Activated CD8-positive, alpha-beta memory T cell treated with anti-CD3 and anti-CD28 coated beads, Interleukin-2, amount 10 ng/mL, durations not matched to agents 7 days and 5 days (primary cell): ENCODE results near the gene RORB. TPM values are rescaled to one million over a fixed set of nuclear protein-coding genes. Genes with fewer than 3 reads are reported as not detected.

Experiments
- ATAC-seq: fragments of 150-1000 bp; cut with Tn5 transposase; one replicate; pipeline ENCODE4 v1.10.0; 2021; ENCODE audit warnings: moderate library complexity
- CTCF ChIA-PET: fragments of 350-600 bp; sonication (Branson Sonifier 250); formaldehyde crosslinking; loops from one replicate; lab custom pipeline; 2021; ENCODE audit warnings: antibody characterized with exemption; lab: Charles Lee
- DNase-seq: peaks from one replicate; pipeline ENCODE4 v3.0.0-alpha.2; 2020
- H3K27ac Mint-ChIP-seq: one replicate; pipeline ENCODE4 v1.8.0; 2021; ENCODE audit warnings: mild to moderate bottlenecking, mixed read lengths
- H3K27me3 Mint-ChIP-seq: one replicate; pipeline ENCODE4 v1.8.0; 2021; ENCODE audit warnings: mixed read lengths
- H3K36me3 Mint-ChIP-seq: one replicate; pipeline ENCODE4 v1.8.0; 2021; ENCODE audit warnings: mild to moderate bottlenecking, mixed read lengths
- H3K4me1 Mint-ChIP-seq: one replicate; pipeline ENCODE4 v1.8.0; 2021; ENCODE audit warnings: mixed read lengths
- H3K4me3 Mint-ChIP-seq: one replicate; pipeline ENCODE4 v1.8.0; 2021; ENCODE audit warnings: mild to moderate bottlenecking, moderate library complexity, mixed read lengths
- H3K9me3 Mint-ChIP-seq: one replicate; pipeline ENCODE4 v1.8.0; 2022; ENCODE audit warnings: low read depth, mixed read lengths
- total RNA-seq, 2 experiments: library from RNA; stranded (reverse); gene quantifications; one replicate each; pipeline ENCODE4 v1.2.3, GENCODE V29; 2021

Gene RORB
- total RNA-seq, 2 experiments from 2014 or later, result 0.33 to 0.35 TPM

DNA sequence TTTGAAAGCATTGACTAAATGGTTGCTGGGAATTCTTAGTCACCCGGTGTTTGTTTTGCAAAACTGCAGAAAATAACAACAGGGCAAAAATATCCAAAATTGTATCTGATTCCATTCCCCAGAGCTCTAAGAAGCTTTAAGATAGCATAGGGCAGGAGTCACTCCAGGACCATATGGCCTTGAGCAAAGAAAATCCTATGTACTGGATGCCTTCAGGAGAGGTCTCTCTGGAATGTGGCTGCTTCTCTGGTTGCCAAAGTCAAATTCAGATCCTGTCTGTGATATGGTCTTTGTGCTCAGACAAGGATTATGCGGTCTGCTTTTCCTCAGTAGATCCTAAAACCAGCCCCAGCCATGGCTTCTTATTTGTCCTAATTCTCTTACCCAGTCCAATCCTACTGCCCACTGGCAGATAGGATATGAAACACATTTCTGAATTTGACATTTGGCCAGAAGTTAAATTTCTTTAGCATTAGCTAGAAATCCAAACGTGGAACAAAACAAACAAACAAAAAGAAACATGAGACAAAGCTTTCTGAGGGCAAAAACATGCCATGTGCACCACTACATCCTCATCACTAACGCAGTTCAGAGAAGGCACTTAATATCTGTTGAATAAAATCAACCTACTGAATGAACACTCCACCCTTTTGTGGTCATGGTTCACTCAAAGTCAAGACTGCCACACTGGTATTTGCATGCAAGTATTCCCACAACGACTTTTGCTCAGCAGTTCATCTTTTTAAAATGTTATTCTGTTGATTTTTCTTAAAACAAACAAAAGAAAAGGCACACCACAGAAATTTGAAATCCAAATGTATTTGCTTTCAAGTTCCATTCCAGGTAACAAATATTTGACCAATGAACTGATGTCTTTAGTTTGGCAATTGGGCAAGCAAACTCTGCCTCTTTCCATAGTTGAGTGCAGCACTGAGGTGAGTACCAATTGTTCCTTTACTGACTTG lies 224.8 kb downstream of the RORB start:
- DNase-seq (no peak), ATAC-seq (no peak)
- Mint-ChIP-seq H3K9me3 (no peaks in the 10 kb centered on the region), H3K27ac (no peak overlapping the region), H3K27me3 (peaks cover 15% of the 10 kb centered on the region), H3K4me3 (no peak overlapping the region), H3K36me3 (no peaks in the 10 kb centered on the region), H3K4me1 (no peaks in the 10 kb centered on the region)
- CTCF ChIA-PET, result no interaction called here

DNA sequence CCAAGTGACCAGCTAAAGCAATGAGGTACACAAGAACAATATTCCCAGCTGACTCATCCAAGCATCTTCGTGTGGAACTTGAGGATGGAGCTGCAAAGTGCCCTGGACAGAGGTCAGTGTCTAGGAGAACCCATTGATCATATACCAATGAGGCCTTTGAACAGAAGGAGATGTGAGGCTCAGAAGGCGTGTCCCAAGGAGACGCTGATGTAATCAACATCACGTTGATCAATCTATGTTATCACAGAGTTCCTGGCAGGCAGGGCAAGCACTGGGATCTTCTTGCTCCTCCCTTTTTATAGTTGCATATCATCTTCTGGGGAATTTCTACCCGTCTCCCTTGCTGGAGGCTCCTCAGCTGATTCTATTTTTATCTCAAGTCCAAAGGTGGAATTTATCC lies 227.2 kb downstream of the RORB start:
- no peak overlapping the region for H3K4me3 Mint-ChIP-seq
- H3K4me1 Mint-ChIP-seq, result no peaks in the 10 kb centered on the region
- no peak for ATAC-seq
- H3K27ac Mint-ChIP-seq, result no peak overlapping the region
- DNase-seq, result no peak
- CTCF ChIA-PET, result no interaction called here
- H3K36me3 Mint-ChIP-seq, result no peaks in the 10 kb centered on the region
- H3K9me3 Mint-ChIP-seq, result no peaks in the 10 kb centered on the region
- peaks cover 15% of the 10 kb centered on the region for H3K27me3 Mint-ChIP-seq

DNA sequence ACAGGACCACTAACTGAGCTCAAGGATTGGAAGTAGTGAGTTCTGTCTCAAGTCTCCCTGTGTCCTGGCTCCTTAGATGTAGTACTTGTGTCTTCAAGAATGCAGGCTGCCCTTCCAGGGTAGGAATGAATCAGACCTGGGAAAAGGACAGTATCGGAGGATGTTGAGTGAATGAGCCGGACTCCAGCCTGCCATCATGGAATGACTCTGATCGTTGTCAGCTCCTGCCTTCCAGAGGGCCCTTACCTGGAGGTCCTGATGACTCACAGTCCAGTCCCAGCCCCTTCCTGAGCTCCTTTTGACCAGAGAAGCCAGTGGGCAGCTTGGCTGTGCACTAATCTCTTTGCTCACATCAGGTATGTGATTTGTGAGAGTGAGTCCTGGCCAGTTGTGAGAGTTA lies 229.4 kb downstream of the RORB start:
- H3K4me1 Mint-ChIP-seq, result no peaks in the 10 kb centered on the region
- CTCF ChIA-PET, result no interaction called here
- ATAC-seq (no peak), DNase-seq (no peak)
- H3K36me3 Mint-ChIP-seq, result no peaks in the 10 kb centered on the region
- peaks cover 11% of the 10 kb centered on the region for H3K27me3 Mint-ChIP-seq
- no peaks in the 10 kb centered on the region for H3K9me3 Mint-ChIP-seq
- H3K27ac Mint-ChIP-seq, result no peak overlapping the region
- no peak overlapping the region for H3K4me3 Mint-ChIP-seq

- no peak overlapping the region for H3K4me3 Mint-ChIP-seq
- H3K27me3 Mint-ChIP-seq, result peaks cover 2% of the 10 kb centered on the region
- no peak for DNase-seq
- no peaks in the 10 kb centered on the region for H3K36me3 Mint-ChIP-seq
- ATAC-seq, result no peak
- H3K27ac Mint-ChIP-seq, result no peak overlapping the region
- H3K9me3 Mint-ChIP-seq, result no peaks in the 10 kb centered on the region
- no peaks in the 10 kb centered on the region for H3K4me1 Mint-ChIP-seq
- CTCF ChIA-PET, result no interaction called here
Measured at GRCh38 chr9:74728176-74728575, 231.0 kb downstream of the RORB start.

GRCh38 chr9:74729136-74729695 lies 232.1 kb downstream of the RORB start:
- Mint-ChIP-seq H3K9me3 (no peaks in the 10 kb centered on the region), H3K4me1 (no peaks in the 10 kb centered on the region), H3K4me3 (no peak overlapping the region), H3K27me3 (peaks cover 2% of the 10 kb centered on the region), H3K36me3 (no peaks in the 10 kb centered on the region), H3K27ac (no peak overlapping the region)
- ATAC-seq (no peak), DNase-seq (no peak)
- CTCF ChIA-PET, result no interaction called here

- Mint-ChIP-seq H3K4me1 (peaks cover 4% of the 10 kb centered on the region), H3K9me3 (no peaks in the 10 kb centered on the region), H3K36me3 (no peaks in the 10 kb centered on the region), H3K4me3 (peak overlapping the region; percentile 61), H3K27me3 (peaks cover 17% of the 10 kb centered on the region), H3K27ac (peak overlapping the region; percentile 70)
- DNase-seq, result peak; percentile 42
- CTCF ChIA-PET, result interaction anchor here (1.9 kb wide), 1 partner anchor 37 kb away, joined by 5 read pairs; no protein-coding TSS in a partner anchor
- peak; percentile 68 for ATAC-seq
Measured at GRCh38 chr9:74735761-74736160, 238.6 kb downstream of the RORB start.

GRCh38 chr9:74736646-74737045 lies 239.5 kb downstream of the RORB start:
- no peaks in the 10 kb centered on the region for H3K36me3 Mint-ChIP-seq
- H3K4me1 Mint-ChIP-seq, result peaks cover 4% of the 10 kb centered on the region
- H3K27me3 Mint-ChIP-seq, result peaks cover 19% of the 10 kb centered on the region
- DNase-seq (no peak), ATAC-seq (no peak)
- CTCF ChIA-PET, result interaction anchor here (1.9 kb wide), 1 partner anchor 36 kb away, joined by 5 read pairs; no protein-coding TSS in a partner anchor
- no peak overlapping the region for H3K27ac Mint-ChIP-seq
- no peak overlapping the region for H3K4me3 Mint-ChIP-seq
- H3K9me3 Mint-ChIP-seq, result no peaks in the 10 kb centered on the region

DNA sequence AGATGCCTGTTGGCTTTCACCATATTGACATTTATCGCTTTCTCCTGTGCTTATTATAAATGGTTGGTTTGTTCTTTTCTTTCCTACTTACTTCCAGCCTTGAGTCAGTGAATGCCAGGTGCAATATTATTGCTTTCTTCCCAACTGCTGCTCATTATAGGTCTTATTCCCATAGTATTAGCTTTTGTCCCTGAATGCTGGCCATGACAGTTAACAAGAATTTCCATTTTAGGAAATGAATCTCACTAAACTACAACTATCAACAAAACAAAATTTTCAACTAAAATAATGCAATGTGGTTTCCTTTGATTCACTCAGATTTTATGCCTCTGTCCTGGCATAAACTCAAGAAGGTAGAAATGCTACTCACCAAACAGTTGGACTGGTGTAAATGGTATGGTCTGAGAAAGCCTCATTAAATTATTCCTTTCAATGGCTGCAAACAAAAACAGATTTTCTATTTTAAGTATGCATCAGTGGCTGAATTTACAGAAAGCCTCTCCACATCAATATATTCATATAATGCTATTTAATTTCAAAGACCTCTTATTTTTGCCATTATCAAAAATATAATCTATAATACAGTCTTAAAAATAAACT lies 245.2 kb downstream of the RORB start:
- H3K36me3 Mint-ChIP-seq, result no peaks in the 10 kb centered on the region
- H3K4me1 Mint-ChIP-seq, result no peaks in the 10 kb centered on the region
- H3K9me3 Mint-ChIP-seq, result no peaks in the 10 kb centered on the region
- H3K4me3 Mint-ChIP-seq, result no peak overlapping the region
- ATAC-seq, result no peak
- CTCF ChIA-PET, result interaction anchor here (0.8 to 1.1 kb wide), 2 partner anchors 10 kb away, joined by 3 read pairs; no protein-coding TSS in a partner anchor
- no peak for DNase-seq
- no peak overlapping the region for H3K27ac Mint-ChIP-seq
- peaks cover 49% of the 10 kb centered on the region for H3K27me3 Mint-ChIP-seq
